ENCODE results near the gene ARHGAP24. TPM values are rescaled to one million over a fixed set of nuclear protein-coding genes. Genes with fewer than 3 reads are reported as not detected.

Gene ARHGAP24
- total and polyA plus RNA-seq, 2 donors (not counting 3 experiments of a cell fraction or from before 2014, with no cell fraction given) = 52.1 to 79.4 TPM

DNA sequence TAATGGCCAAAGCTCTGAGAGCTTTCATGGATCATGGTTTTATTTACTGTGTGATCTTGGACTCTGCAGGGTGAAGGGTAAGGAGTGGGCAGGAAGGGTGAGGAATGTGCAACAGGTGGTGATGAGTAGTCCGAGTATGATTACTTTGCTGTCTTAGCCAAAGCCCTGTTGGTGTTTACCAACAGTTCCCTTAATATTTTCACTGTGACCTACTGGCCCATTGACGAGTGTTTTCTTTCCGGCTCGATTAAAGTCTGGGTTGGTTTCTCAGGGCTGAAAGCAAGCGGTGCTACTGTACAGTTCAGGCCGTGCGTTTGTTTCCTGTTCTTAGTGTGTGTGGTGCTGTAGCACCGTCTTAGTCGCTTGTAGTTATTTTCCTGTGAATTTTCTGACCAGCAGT is 2.6 kb downstream of the ARHGAP24 start:
- no peak overlapping the region for H3K9ac ChIP-seq (replicated peaks; ENCODE audit: extremely low read depth, insufficient read depth, low read length)
- no TSS peak for BruUV-seq (replicated peaks)
- no peaks in the 10 kb centered on the region for H3K36me3 ChIP-seq (ENCODE audit: control insufficient read depth in 2 of 2, extremely low read depth in 1 of 2, insufficient read depth in 2 of 2, low read length in 2 of 2)
- no peak overlapping the region for H3K4me3 ChIP-seq (replicated peaks in 1 of 3; ENCODE audit: insufficient read depth in 1 of 3, low read depth in 1 of 3, low read length in 3 of 3)
- intact Hi-C loops (cut with micrococcal nuclease) (loop anchor here (5.0 kb wide), 1 partner anchor 270 kb away; no protein-coding TSS in a partner anchor), dilution Hi-C loops (cut with MboI; ENCODE audit: extremely low pct_ligation_motif_present, low sequenced_read_pairs) (no loop called here)
- DNase-seq (ENCODE audit: low read depth, low spot score) = no peak
- no peak for FAIRE-seq
- no peak overlapping the region for H3K27ac ChIP-seq (ENCODE audit: insufficient read depth, low read depth, low read length)
- H3K79me2 ChIP-seq (ENCODE audit: control insufficient read depth, insufficient read depth, low read length) = no peaks in the 10 kb centered on the region
- H3K4me1 ChIP-seq (ENCODE audit: control insufficient read depth, extremely low read depth, insufficient read depth, low read length) = no peaks in the 10 kb centered on the region
- H4K20me1 ChIP-seq (replicated peaks; ENCODE audit: control insufficient read depth, extremely low read depth, insufficient read depth, low read length) = no peaks in the 10 kb centered on the region
- H2AFZ ChIP-seq (ENCODE audit: low read depth, low read length) = no peak overlapping the region
- CTCF ChIA-PET = interaction anchor here (1.4 kb wide), 1 partner anchor 9 kb away, joined by 3 read pairs; no protein-coding TSS in a partner anchor
- peaks cover 26 to 43% of the 10 kb centered on the region in 2 experiments for H3K27me3 ChIP-seq (ENCODE audit: control insufficient read depth in 2 of 2, insufficient read depth in 2 of 2, low read length in 2 of 2)
- H3K9me1 ChIP-seq (replicated peaks; ENCODE audit: control insufficient read depth, extremely low read depth, insufficient read depth, low read length) = no peaks in the 10 kb centered on the region
- POLR2A ChIA-PET = no interaction called here
- TF ChIP-seq POLR2AphosphoS5 (IDR thresholded peaks at IDR 0.05; ENCODE audit: insufficient read depth, low read depth, low read length) (no peak), GATA2 (IDR thresholded peaks at IDR 0.05; ENCODE audit: insufficient read depth, insufficient read length, low read depth, low read length) (no peak), EZH2 (IDR thresholded peaks at IDR 0.05; ENCODE audit: borderline replicate concordance, low read depth, low read length, severe bottlenecking) (no peak), MAX (IDR thresholded peaks at IDR 0.05; ENCODE audit: insufficient read depth, insufficient read length) (no peak), FOS (IDR thresholded peaks at IDR 0.05; ENCODE audit: borderline replicate concordance, insufficient read depth, low read length) (no peak), MYC (IDR thresholded peaks at IDR 0.05; ENCODE audit: low read depth, low read length) (no peak), JUN (IDR thresholded peaks at IDR 0.05; ENCODE audit: borderline replicate concordance, insufficient read depth, insufficient read length, low read depth) (no peak), POLR2A (IDR thresholded peaks at IDR 0.05; ENCODE audit: low read depth, low read length) (no peak)
- TF ChIP-seq, protein P1, sequence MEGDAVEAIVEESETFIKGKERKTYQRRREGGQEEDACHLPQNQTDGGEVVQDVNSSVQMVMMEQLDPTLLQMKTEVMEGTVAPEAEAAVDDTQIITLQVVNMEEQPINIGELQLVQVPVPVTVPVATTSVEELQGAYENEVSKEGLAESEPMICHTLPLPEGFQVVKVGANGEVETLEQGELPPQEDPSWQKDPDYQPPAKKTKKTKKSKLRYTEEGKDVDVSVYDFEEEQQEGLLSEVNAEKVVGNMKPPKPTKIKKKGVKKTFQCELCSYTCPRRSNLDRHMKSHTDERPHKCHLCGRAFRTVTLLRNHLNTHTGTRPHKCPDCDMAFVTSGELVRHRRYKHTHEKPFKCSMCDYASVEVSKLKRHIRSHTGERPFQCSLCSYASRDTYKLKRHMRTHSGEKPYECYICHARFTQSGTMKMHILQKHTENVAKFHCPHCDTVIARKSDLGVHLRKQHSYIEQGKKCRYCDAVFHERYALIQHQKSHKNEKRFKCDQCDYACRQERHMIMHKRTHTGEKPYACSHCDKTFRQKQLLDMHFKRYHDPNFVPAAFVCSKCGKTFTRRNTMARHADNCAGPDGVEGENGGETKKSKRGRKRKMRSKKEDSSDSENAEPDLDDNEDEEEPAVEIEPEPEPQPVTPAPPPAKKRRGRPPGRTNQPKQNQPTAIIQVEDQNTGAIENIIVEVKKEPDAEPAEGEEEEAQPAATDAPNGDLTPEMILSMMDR (IDR thresholded peaks at IDR 0.05; ENCODE audit: extremely low read depth in 1 of 2, insufficient read depth in 1 of 2, low read depth in 1 of 2, low read length in 2 of 2) = no peak
- H3K9me3 ChIP-seq (replicated peaks; ENCODE audit: control insufficient read depth, insufficient read depth, low read length) = no peaks in the 10 kb centered on the region
- H3K4me2 ChIP-seq (ENCODE audit: insufficient read depth, low read length) = no peak overlapping the region

All from endothelial cell of umbilical vein (primary cell).